A549 (cell line): Measurements from ENCODE around the gene FGF7. TPM values are rescaled to one million over a fixed set of nuclear protein-coding genes. Genes with fewer than 3 reads are reported as not detected.

Experiments used
- ATAC-seq, 2 experiments: fragments of 200-7000 bp in 1 of 2; fragments of >200 bp in 1 of 2; cut with Nextera tagmentation in 1 of 2; cut with Tn5 transposase in 1 of 2; 3 replicates each; pipeline versions ENCODE4 v1.8.0 to v1.9.1; 2018 to 2020; ENCODE audit warnings: mild to moderate bottlenecking in 1 of 2, moderate library complexity in 1 of 2
- CTCF ChIA-PET: fragments of 300-600 bp; sonication (Branson Sonifier 250); formaldehyde crosslinking; extraction: SDS; loops from one replicate; lab custom pipeline; 2021; ENCODE audit warnings: antibody characterized with exemption, inconsistent platforms; lab: Yijun Ruan, JAX
- POLR2A ChIA-PET: fragments of 350-600 bp; formaldehyde crosslinking; extraction: SDS; loops from one replicate; lab custom pipeline; 2021; ENCODE audit warnings: antibody characterized with exemption, inconsistent platforms; lab: Yijun Ruan, JAX
- DNase-seq, 2 experiments: peaks; one replicate each; pipeline versions ENCODE4 v3.0.0 to v3.0.0-alpha.2; 2011 to 2016; ENCODE audit warnings: low read depth in 1 of 2, low spot score in 1 of 2
- FAIRE-seq: peaks from 2 replicates; lab custom pipeline; 2011; peaks lifted over from hg19 to GRCh38; lab: Jason Lieb, UNC
- H3K27ac ChIP-seq, 2 experiments: fragments of >200 bp; sonication (Bioruptor Twin); formaldehyde crosslinking; 3 replicates each; pipeline ENCODE4 v1.5.1; 2016 to 2017
- H3K4me1 ChIP-seq: fragments of >200 bp; sonication (Bioruptor Twin); formaldehyde crosslinking; 3 replicates; pipeline ENCODE4 v1.6.1; 2016
- H3K4me2 ChIP-seq: fragments of >200 bp; sonication (Bioruptor Twin); formaldehyde crosslinking; 3 replicates; pipeline ENCODE4 v1.6.1; 2016
- H3K4me3 ChIP-seq: fragments of >200 bp; sonication (Bioruptor Twin); formaldehyde crosslinking; 3 replicates; pipeline ENCODE4 v1.5.1; 2016
- H3K9me3 ChIP-seq: fragments of >200 bp; sonication (Bioruptor Twin); formaldehyde crosslinking; 3 replicates; pipeline ENCODE4 v1.6.1; 2016
- CBX8 ChIP-seq: fragments of 200-600 bp; sonication (generic); IDR thresholded peaks from 2 replicates; pipeline ENCODE4 v1.6.1; 2016
- CEBPB ChIP-seq, 2 experiments: fragments of >200 bp in 1 of 2; sonication (Bioruptor Twin) in 1 of 2; formaldehyde crosslinking in 1 of 2; IDR thresholded peaks; 2 replicates each; pipeline ENCODE4 v1.6.1; 2012 to 2016
- EHF ChIP-seq: fragments of 250-450 bp; sonication (Bioruptor Pico); IDR thresholded peaks from 2 replicates; pipeline ENCODE4 v1.5.0; 2020; ENCODE audit warnings: mild to moderate bottlenecking
- FOSB ChIP-seq: fragments of 250-450 bp; sonication (Bioruptor Pico); IDR thresholded peaks from 2 replicates; pipeline ENCODE4 v1.5.0; 2020; ENCODE audit warnings: mild to moderate bottlenecking, moderate library complexity
- GATA3 ChIP-seq: IDR thresholded peaks from 2 replicates; pipeline ENCODE4 v1.6.1; 2012; ENCODE audit warnings: borderline replicate concordance
- HDAC2 ChIP-seq: fragments of 200-600 bp; sonication (generic); IDR thresholded peaks from 2 replicates; pipeline ENCODE4 v1.6.1; 2016
- HEYL ChIP-seq: fragments of 250-450 bp; sonication (Bioruptor Pico); IDR thresholded peaks from 2 replicates; pipeline ENCODE4 v1.8.0; 2021; ENCODE audit warnings: mild to moderate bottlenecking, moderate library complexity
- HOXA7 ChIP-seq: fragments of 250-450 bp; sonication (Bioruptor Pico); IDR thresholded peaks from 2 replicates; pipeline ENCODE4 v1.5.0; 2020; ENCODE audit warnings: mild to moderate bottlenecking, moderate library complexity
- HOXB13 ChIP-seq: fragments of 250-450 bp; sonication (Bioruptor Pico); IDR thresholded peaks from 2 replicates; pipeline ENCODE4 v1.5.0; 2020; ENCODE audit warnings: low read depth, mild to moderate bottlenecking, moderate library complexity
- JUN ChIP-seq, 2 experiments: fragments of >200 bp; sonication (Bioruptor Twin); formaldehyde crosslinking; IDR thresholded peaks; 2 replicates in 1 of 2; 3 replicates in 1 of 2; pipeline ENCODE4 v1.6.1; 2016 to 2017
- JUNB ChIP-seq: fragments of >200 bp; sonication (Bioruptor Twin); formaldehyde crosslinking; IDR thresholded peaks from 2 replicates; pipeline ENCODE4 v1.6.1; 2016
- MAFK ChIP-seq: fragments of 450-650 bp; IDR thresholded peaks from 2 replicates; pipeline ENCODE4 v1.6.1; 2014; ENCODE audit not compliant: partially characterized antibody
- MAX ChIP-seq: IDR thresholded peaks from 2 replicates; pipeline ENCODE4 v1.6.1; 2012
- MYC ChIP-seq: IDR thresholded peaks from 2 replicates; pipeline ENCODE4 v1.6.1; 2012; ENCODE audit warnings: mild to moderate bottlenecking, inconsistent platforms, low read length, improper control_type of control experiment, borderline replicate concordance
- PBX3 ChIP-seq: IDR thresholded peaks from 2 replicates; pipeline ENCODE4 v1.6.1; 2012
- POLR2AphosphoS2 ChIP-seq: conservative IDR thresholded peaks from 2 replicates; pipeline ENCODE4 v1.6.1; 2012; ENCODE audit warnings: low read length, improper control_type of control experiment, inconsistent platforms
- RAD21 ChIP-seq, 2 experiments: fragments of >200 bp in 1 of 2; sonication (Bioruptor Twin) in 1 of 2; formaldehyde crosslinking in 1 of 2; IDR thresholded peaks in 1 of 2; conservative IDR thresholded peaks in 1 of 2; 2 replicates in 1 of 2; 3 replicates in 1 of 2; pipeline ENCODE4 v1.6.1; 2012 to 2018; ENCODE audit warnings: inconsistent platforms in 1 of 2
- RARB ChIP-seq: fragments of 250-450 bp; sonication (Bioruptor Pico); IDR thresholded peaks from 2 replicates; pipeline ENCODE4 v1.8.0; 2021; ENCODE audit warnings: mild to moderate bottlenecking, moderate library complexity
- RCOR1 ChIP-seq: fragments of 150-350 bp; IDR thresholded peaks from 2 replicates; pipeline ENCODE4 v1.6.1; 2014; ENCODE audit warnings: antibody characterized with exemption, low read length, low read depth
- RFX5 ChIP-seq: fragments of 450-650 bp; IDR thresholded peaks from 2 replicates; pipeline ENCODE4 v1.7.1; 2014; ENCODE audit warnings: antibody characterized with exemption, mild to moderate bottlenecking, moderate library complexity
- RNF2 ChIP-seq: fragments of 200-600 bp; sonication (generic); IDR thresholded peaks from 2 replicates; pipeline ENCODE4 v1.6.1; 2016; ENCODE audit warnings: low read depth, mild to moderate bottlenecking, antibody characterized with exemption, moderate library complexity, borderline replicate concordance
- SREBF2 ChIP-seq: fragments of 450-650 bp; IDR thresholded peaks from 2 replicates; pipeline ENCODE4 v1.6.1; 2014; ENCODE audit warnings: mild to moderate bottlenecking, moderate library complexity
- TFCP2L1 ChIP-seq: fragments of 250-450 bp; sonication (Bioruptor Pico); IDR thresholded peaks from 2 replicates; pipeline ENCODE4 v1.5.0; 2021; ENCODE audit warnings: mild to moderate bottlenecking
- TP53 ChIP-seq: fragments of 250-450 bp; sonication (Bioruptor Pico); IDR thresholded peaks from 2 replicates; pipeline ENCODE4 v1.5.0; 2021; ENCODE audit warnings: mild to moderate bottlenecking, moderate library complexity
- ZFP36 ChIP-seq: fragments of 450-650 bp; IDR thresholded peaks from 2 replicates; pipeline ENCODE4 v1.6.1; 2014; ENCODE audit warnings: borderline replicate concordance; ENCODE audit not compliant: partially characterized antibody
- ZNF302 ChIP-seq: fragments of 250-450 bp; sonication (Bioruptor Pico); IDR thresholded peaks from 2 replicates; pipeline ENCODE4 v1.9.0; 2021; ENCODE audit warnings: inconsistent platforms, mild to moderate bottlenecking, moderate library complexity
- WGBS: methylation state at CpG from one replicate; pipeline ENCODE4 v1.1.6; 2017; ENCODE audit errors: missing lambda C conversion rate; 5-methylcytosine and 5-hydroxymethylcytosine counted together
- polyA minus RNA-seq: library from RNA; depleted of rRNA, polyadenylated mRNA; stranded (reverse); fragments of >200 nt; gene quantifications from 2 replicates; pipeline ENCODE4 v1.2.3, GENCODE V29; 2011; rRNA and poly(A)+ RNA removed
- polyA plus RNA-seq, 4 experiments: library from polyadenylated mRNA; depleted of rRNA in 3 of 4; stranded (reverse); fragments of >200 nt; fragmentation: RNase III in 1 of 4; extraction: RNeasy Plus Mini Kit Qiagen cat#74134 plus additional on column Dnase treatment in 1 of 4; gene quantifications; 2 replicates in 3 of 4; 3 replicates in 1 of 4; pipeline ENCODE4 v1.2.3, GENCODE V29; 2011 to 2017
- TF ChIP-seq, protein P1 (sequence below): fragments of 200-600 bp; sonication (generic); IDR thresholded peaks from 2 replicates; pipeline ENCODE4 v1.6.1; 2016; ENCODE audit warnings: antibody characterized with exemption, mild to moderate bottlenecking, moderate library complexity

The FGF7 gene
- polyA plus RNA-seq (2011; rRNA removed) (0.01 TPM in 1 of 2 replicates, not detected in the other), polyA plus RNA-seq (2017; fragmentation: RNase III; extraction: RNeasy Plus Mini Kit Qiagen cat#74134 plus additional on column Dnase treatment) (not detected in 3 replicates), polyA minus RNA-seq (0.19 TPM in 1 of 2 replicates, not detected in the other)
- polyA plus RNA-seq (2012; cell fraction: cytosol; rRNA removed), result not detected in 2 replicates
- not detected in 2 replicates for polyA plus RNA-seq (2012; cell fraction: nucleus; rRNA removed)

GRCh38 chr15:49423021-49423420, at the start of gene FGF7:
Gene FGF7, plus strand, starts transcription at chr15:49423242. Its CDS starts 1,056 bp downstream, at chr15:49424298.
- CTCF ChIA-PET, result no interaction called here
- no peak for ATAC-seq
- POLR2A ChIA-PET, result no interaction called here
- Histone ChIP-seq H3K4me2 (no peak within 1 kb of the TSS), H3K4me1 (no peaks in the 10 kb centered on the region), H3K4me3 (no peak within 1 kb of the TSS), H3K9me3 (no peaks in the 10 kb centered on the region)
- TF ChIP-seq RARB (CRISPR knock-in tag) (no peak), FOSB (no peak), HOXB13 (CRISPR knock-in tag) (no peak), RFX5 (no peak), PBX3 (no peak), MAFK (no peak), TP53 (CRISPR knock-in tag) (no peak), RAD21 (conservative IDR thresholded peaks at IDR 0.05 in 1 of 2, IDR thresholded peaks at IDR 0.05 in 1 of 2) (no peak), CEBPB (IDR thresholded peaks at IDR 0.05) (no peak), EHF (CRISPR knock-in tag) (no peak), ZNF302 (no peak)
- TF ChIP-seq, all 56 proteins: peak for 0
- DNase-seq (no peak), FAIRE-seq (no peak)
- H3K27ac ChIP-seq, result no peak within 1 kb of the TSS
- WGBS, result 67% methylated on average over 4 of the region's 4 CpGs

GRCh38 chr15:49379996-49380395, 43.0 kb upstream of the FGF7 start:
- H3K27ac ChIP-seq, result no peak overlapping the region
- 25% methylated on average over 2 of the region's 4 CpGs for WGBS
- FAIRE-seq, result no peak
- no peak overlapping the region for H3K4me3 ChIP-seq
- no peak for ATAC-seq
- H3K4me2 ChIP-seq, result no peak overlapping the region
- peaks cover 10% of the 10 kb centered on the region; the same call in 2 of the 3 replicates for H3K4me1 ChIP-seq
- TF ChIP-seq GATA3, result no peak
- TF ChIP-seq, protein P1, sequence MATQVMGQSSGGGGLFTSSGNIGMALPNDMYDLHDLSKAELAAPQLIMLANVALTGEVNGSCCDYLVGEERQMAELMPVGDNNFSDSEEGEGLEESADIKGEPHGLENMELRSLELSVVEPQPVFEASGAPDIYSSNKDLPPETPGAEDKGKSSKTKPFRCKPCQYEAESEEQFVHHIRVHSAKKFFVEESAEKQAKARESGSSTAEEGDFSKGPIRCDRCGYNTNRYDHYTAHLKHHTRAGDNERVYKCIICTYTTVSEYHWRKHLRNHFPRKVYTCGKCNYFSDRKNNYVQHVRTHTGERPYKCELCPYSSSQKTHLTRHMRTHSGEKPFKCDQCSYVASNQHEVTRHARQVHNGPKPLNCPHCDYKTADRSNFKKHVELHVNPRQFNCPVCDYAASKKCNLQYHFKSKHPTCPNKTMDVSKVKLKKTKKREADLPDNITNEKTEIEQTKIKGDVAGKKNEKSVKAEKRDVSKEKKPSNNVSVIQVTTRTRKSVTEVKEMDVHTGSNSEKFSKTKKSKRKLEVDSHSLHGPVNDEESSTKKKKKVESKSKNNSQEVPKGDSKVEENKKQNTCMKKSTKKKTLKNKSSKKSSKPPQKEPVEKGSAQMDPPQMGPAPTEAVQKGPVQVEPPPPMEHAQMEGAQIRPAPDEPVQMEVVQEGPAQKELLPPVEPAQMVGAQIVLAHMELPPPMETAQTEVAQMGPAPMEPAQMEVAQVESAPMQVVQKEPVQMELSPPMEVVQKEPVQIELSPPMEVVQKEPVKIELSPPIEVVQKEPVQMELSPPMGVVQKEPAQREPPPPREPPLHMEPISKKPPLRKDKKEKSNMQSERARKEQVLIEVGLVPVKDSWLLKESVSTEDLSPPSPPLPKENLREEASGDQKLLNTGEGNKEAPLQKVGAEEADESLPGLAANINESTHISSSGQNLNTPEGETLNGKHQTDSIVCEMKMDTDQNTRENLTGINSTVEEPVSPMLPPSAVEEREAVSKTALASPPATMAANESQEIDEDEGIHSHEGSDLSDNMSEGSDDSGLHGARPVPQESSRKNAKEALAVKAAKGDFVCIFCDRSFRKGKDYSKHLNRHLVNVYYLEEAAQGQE, result no peak
- no peak for TF ChIP-seq JUN (IDR thresholded peaks at IDR 0.05)
- TF ChIP-seq TFCP2L1 (CRISPR knock-in tag), result no peak
- TF ChIP-seq ZFP36, result no peak
- TF ChIP-seq HOXB13 (CRISPR knock-in tag), result no peak
- TF ChIP-seq JUNB, result no peak
- TF ChIP-seq RFX5, result no peak
- no peak for TF ChIP-seq HEYL (CRISPR knock-in tag)
- TF ChIP-seq RAD21 (conservative IDR thresholded peaks at IDR 0.05 in 1 of 2, IDR thresholded peaks at IDR 0.05 in 1 of 2), result no peak
- no peak for TF ChIP-seq CBX8
- no peak for TF ChIP-seq POLR2AphosphoS2
- no peak for TF ChIP-seq RCOR1
- TF ChIP-seq HOXA7, result no peak
- TF ChIP-seq RNF2, result no peak
- TF ChIP-seq SREBF2, result no peak
- TF ChIP-seq HDAC2, result no peak
- TF ChIP-seq MAX, result no peak
- TF ChIP-seq MYC, result no peak
- TF ChIP-seq, all 56 proteins: peak for 0
- CTCF ChIA-PET, result no interaction called here
- no peaks in the 10 kb centered on the region for H3K9me3 ChIP-seq
- POLR2A ChIA-PET, result no interaction called here
- DNase-seq, result no peak
